ENCODE data around the gene CD14. TPM values are rescaled to one million over a fixed set of nuclear protein-coding genes. Genes with fewer than 3 reads are reported as not detected.
"Not testable (repeated sequence)": the region's sequence is repeated elsewhere in the genome, so short reads cannot be mapped to it uniquely, and the experiment has no call there.

The CD14 gene
- total RNA-seq, 1 donor from 2014 or later = 0.17 TPM

- peaks cover 22% of the 10 kb centered on the region for H3K4me1 Mint-ChIP-seq (ENCODE audit: unreplicated experiment)
- no peaks in the 10 kb centered on the region for H3K27me3 Mint-ChIP-seq
- H3K36me3 Mint-ChIP-seq = no peaks in the 10 kb centered on the region
- peak within 1 kb of the TSS; percentile 93 for H3K27ac Mint-ChIP-seq
- TF ChIP-seq CTCF (conservative IDR thresholded peaks at IDR 0.05) = peak; percentile 74
- DNase-seq (ENCODE audit: extremely low spot score, unreplicated experiment) = peak; percentile 96
- H3K4me3 Mint-ChIP-seq = peak within 1 kb of the TSS; percentile 92
- H3K9me3 Mint-ChIP-seq = no peaks in the 10 kb centered on the region
These were observed 6.4 kb upstream of the CD14 start, which contains the start of gene TMCO6 for GRCh38 chr5:140639148-140639981. Gene TMCO6, plus strand, starts transcription at chr5:140639451. Its CDS starts 77 bp downstream, at chr5:140639528.

GRCh38 chr5:140638898-140639147 lies 5.8 kb upstream of the CD14 start:
- not testable (repeated sequence) for DNase-seq (ENCODE audit: extremely low spot score, unreplicated experiment); H3K36me3 Mint-ChIP-seq; H3K9me3 Mint-ChIP-seq; H3K27me3 Mint-ChIP-seq
- Mint-ChIP-seq H3K4me3 (peak overlapping the region; percentile 92), H3K27ac (peak overlapping the region; percentile 93), H3K4me1 (ENCODE audit: unreplicated experiment) (peaks cover 22% of the 10 kb centered on the region)

- Mint-ChIP-seq H3K27me3 (no peaks in the 10 kb centered on the region), H3K36me3 (no peaks in the 10 kb centered on the region), H3K9me3 (no peaks in the 10 kb centered on the region), H3K4me3 (no peak overlapping the region), H3K27ac (peak overlapping the region; percentile 42), H3K4me1 (ENCODE audit: unreplicated experiment) (peaks cover 22% of the 10 kb centered on the region)
- no peak for DNase-seq (ENCODE audit: extremely low spot score, unreplicated experiment)
- no peak for TF ChIP-seq CTCF (conservative IDR thresholded peaks at IDR 0.05)
These were observed 4.6 kb upstream of the CD14 start for GRCh38 chr5:140637371-140638100.

GRCh38 chr5:140635291-140636257 lies 2.6 kb upstream of the CD14 start:
- TF ChIP-seq CTCF (conservative IDR thresholded peaks at IDR 0.05) = no peak
- H3K36me3 Mint-ChIP-seq = no peaks in the 10 kb centered on the region
- no peaks in the 10 kb centered on the region for H3K9me3 Mint-ChIP-seq
- peaks cover 15% of the 10 kb centered on the region for H3K4me1 Mint-ChIP-seq (ENCODE audit: unreplicated experiment)
- no peak overlapping the region for H3K4me3 Mint-ChIP-seq
- H3K27me3 Mint-ChIP-seq = no peaks in the 10 kb centered on the region
- no peak overlapping the region for H3K27ac Mint-ChIP-seq
- no peak for DNase-seq (ENCODE audit: extremely low spot score, unreplicated experiment)

- no peak for TF ChIP-seq CTCF (conservative IDR thresholded peaks at IDR 0.05)
- Mint-ChIP-seq H3K4me1 (ENCODE audit: unreplicated experiment) (peaks cover 8% of the 10 kb centered on the region), H3K27ac (no peak overlapping the region), H3K36me3 (no peaks in the 10 kb centered on the region), H3K4me3 (no peak overlapping the region), H3K27me3 (no peaks in the 10 kb centered on the region), H3K9me3 (no peaks in the 10 kb centered on the region)
- DNase-seq (ENCODE audit: extremely low spot score, unreplicated experiment) = no peak
These were observed 1.1 kb upstream of the CD14 start for GRCh38 chr5:140634103-140634502.
